Testis (tissue), 3 donors: ENCODE data around the gene SMIM30. TPM values are rescaled to one million over a fixed set of nuclear protein-coding genes. Genes with fewer than 3 reads are reported as not detected.
A peak's percentile ranks its signal among the peaks of the same experiment; 100 is the strongest.

ENCODE experiments used
- DNase-seq: peaks from one replicate; pipeline ENCODE4 v3.0.0-alpha.2; 2019
- H3K27ac ChIP-seq, 2 donors: fragments of 200-600 bp; sonication (generic); one replicate each; pipeline ENCODE4 v1.5.1; 2019
- H3K27me3 ChIP-seq: fragments of 200-600 bp; sonication (generic); one replicate; pipeline ENCODE4 v1.5.1; 2019
- H3K36me3 ChIP-seq: fragments of 200-600 bp; sonication (generic); one replicate; pipeline ENCODE4 v1.5.1; 2017; ENCODE audit warnings: low read depth; ENCODE audit errors: missing control alignments
- H3K4me1 ChIP-seq: fragments of 200-600 bp; sonication (generic); one replicate; pipeline ENCODE4 v1.5.1; 2019
- H3K4me3 ChIP-seq, 2 donors: fragments of 200-600 bp; sonication (generic); one replicate each; pipeline ENCODE4 v1.5.1; 2017 to 2019
- H3K9me3 ChIP-seq: fragments of 200-600 bp; sonication (generic); one replicate; pipeline ENCODE4 v1.5.1; 2017
- POLR2A ChIP-seq: fragments of 450-650 bp; IDR thresholded peaks from one replicate; pipeline ENCODE4 v1.6.1; 2017; ENCODE audit warnings: antibody characterized with exemption, mild to moderate bottlenecking, moderate library complexity
- WGBS, 2 donors: methylation state at CpG; one replicate each; pipeline ENCODE4 v1.1.5; 2018; 5-methylcytosine and 5-hydroxymethylcytosine counted together
- intact Hi-C: fragments of 100-400 bp; cut with DNase I; formaldehyde crosslinking; loops from one replicate; pipeline ENCODE4 v1.15.1; 2023; ENCODE audit warnings: low total_unique reads
- polyA plus RNA-seq: library from polyadenylated mRNA; stranded (reverse); fragments of 350-450 nt; fragmentation: Illumina TruSeq; extraction: RNeasy Lipid Tissue Mini Kit (QIAGEN cat#74804); gene quantifications from one replicate; pipeline ENCODE4 v1.2.3, GENCODE V29; 2014; ENCODE audit warnings: low read depth, low replicate concordance; ENCODE audit not compliant: insufficient read depth
- total RNA-seq, 2 donors: library from RNA; depleted of rRNA; stranded (reverse); fragments of >200 nt; gene quantifications; one replicate each; pipeline ENCODE4 v1.2.3, GENCODE V29; 2016
- TF ChIP-seq, protein P1 (sequence below), 3 experiments: fragments of 450-650 bp in 2 of 3; fragments of 200-600 bp in 1 of 3; sonication (generic) in 1 of 3; IDR thresholded peaks; one replicate each; pipeline ENCODE4 v1.5.1; 2016 to 2019; ENCODE audit warnings: antibody characterized with exemption in 3 of 3, mild to moderate bottlenecking in 2 of 3, moderate library complexity in 1 of 3

Gene SMIM30
- total and polyA plus RNA-seq, 3 donors from 2014 or later, result 23.2 to 27.7 (median 25.9) TPM

DNA sequence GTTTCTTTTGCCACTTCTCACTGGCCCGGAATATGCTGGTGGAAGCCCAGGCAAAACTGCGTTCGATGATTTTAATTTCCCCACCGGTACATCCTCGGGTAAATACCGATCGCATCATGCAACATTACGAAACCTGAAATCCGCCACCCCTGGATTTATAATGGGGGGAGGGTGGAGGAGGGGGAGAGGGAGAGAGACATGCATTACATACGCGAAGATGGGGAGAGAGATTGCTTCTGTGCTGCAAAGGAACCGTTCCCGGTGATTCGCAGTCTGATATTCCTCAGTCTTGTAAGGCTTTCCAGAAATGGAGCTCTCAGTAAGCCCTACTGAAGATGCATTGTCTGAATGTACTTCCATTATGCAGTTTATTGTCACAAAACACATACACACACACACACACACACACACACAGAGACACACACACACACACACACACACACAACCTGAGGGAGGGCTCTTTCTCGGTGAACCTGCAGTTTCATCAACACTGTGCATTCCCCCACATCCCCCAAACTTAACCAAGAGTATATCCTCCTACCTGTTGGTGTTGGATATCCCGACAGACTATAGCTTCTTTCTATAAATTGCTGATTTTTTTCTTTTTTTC, 32.5 kb downstream of the SMIM30 start:
- no peak for DNase-seq
- no peak for TF ChIP-seq POLR2A
- TF ChIP-seq, protein P1, sequence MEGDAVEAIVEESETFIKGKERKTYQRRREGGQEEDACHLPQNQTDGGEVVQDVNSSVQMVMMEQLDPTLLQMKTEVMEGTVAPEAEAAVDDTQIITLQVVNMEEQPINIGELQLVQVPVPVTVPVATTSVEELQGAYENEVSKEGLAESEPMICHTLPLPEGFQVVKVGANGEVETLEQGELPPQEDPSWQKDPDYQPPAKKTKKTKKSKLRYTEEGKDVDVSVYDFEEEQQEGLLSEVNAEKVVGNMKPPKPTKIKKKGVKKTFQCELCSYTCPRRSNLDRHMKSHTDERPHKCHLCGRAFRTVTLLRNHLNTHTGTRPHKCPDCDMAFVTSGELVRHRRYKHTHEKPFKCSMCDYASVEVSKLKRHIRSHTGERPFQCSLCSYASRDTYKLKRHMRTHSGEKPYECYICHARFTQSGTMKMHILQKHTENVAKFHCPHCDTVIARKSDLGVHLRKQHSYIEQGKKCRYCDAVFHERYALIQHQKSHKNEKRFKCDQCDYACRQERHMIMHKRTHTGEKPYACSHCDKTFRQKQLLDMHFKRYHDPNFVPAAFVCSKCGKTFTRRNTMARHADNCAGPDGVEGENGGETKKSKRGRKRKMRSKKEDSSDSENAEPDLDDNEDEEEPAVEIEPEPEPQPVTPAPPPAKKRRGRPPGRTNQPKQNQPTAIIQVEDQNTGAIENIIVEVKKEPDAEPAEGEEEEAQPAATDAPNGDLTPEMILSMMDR (IDR thresholded peaks at IDR 0.05), result no peak
- Histone ChIP-seq H3K4me3 (peak overlapping the region in 1 of 2 donors; percentile 45), H3K4me1 (peaks cover 5% of the 10 kb centered on the region), H3K9me3 (no peaks in the 10 kb centered on the region), H3K36me3 (no peaks in the 10 kb centered on the region), H3K27ac (no peak overlapping the region), H3K27me3 (no peaks in the 10 kb centered on the region)
- 20 to 22% methylated on average over 16 of the region's 16 CpGs for WGBS, 2 donors
- intact Hi-C loops, result no loop called here

DNA sequence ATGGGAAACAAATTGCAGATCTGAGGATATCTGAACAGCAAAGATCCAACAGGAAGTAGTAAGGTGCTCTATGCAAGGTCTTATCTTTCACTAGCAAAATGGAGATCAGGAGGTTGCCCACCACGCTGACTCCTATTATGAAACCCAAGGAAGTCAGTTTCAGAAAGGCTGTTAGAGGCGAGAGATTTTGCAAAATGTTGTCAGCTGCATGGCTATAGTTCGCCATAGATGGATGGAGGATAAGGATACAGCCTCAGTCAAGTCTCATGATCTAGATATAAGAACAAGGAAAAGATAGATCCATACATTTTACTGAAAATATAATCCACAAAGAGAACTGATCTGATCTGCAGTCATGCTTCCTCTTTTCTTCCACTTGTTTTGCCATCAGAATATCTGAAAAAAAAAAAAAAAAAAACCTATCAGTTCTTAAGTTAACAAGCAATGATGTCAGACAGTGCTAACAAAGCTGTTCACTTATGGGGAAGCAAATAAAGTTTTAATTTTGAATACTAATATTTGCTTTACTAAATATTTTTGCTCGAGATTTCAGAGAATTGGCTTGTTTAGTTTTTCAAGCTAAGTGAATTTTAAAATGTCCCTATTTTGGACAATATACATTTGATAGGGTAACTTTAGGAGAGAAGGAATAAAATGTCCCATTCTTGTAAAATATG, 33.7 kb downstream of the SMIM30 start:
- peaks cover 5% of the 10 kb centered on the region for H3K4me1 ChIP-seq
- 76 to 94% methylated on average over 4 of the region's 4 CpGs for WGBS, 2 donors
- H3K27me3 ChIP-seq, result no peaks in the 10 kb centered on the region
- no peak for TF ChIP-seq POLR2A
- TF ChIP-seq, protein P1 (IDR thresholded peaks at IDR 0.05), result no peak
- intact Hi-C loops, result no loop called here
- no peak overlapping the region for H3K4me3 ChIP-seq
- DNase-seq, result no peak
- H3K9me3 ChIP-seq, result no peaks in the 10 kb centered on the region
- no peak overlapping the region for H3K27ac ChIP-seq
- H3K36me3 ChIP-seq, result no peaks in the 10 kb centered on the region

DNA sequence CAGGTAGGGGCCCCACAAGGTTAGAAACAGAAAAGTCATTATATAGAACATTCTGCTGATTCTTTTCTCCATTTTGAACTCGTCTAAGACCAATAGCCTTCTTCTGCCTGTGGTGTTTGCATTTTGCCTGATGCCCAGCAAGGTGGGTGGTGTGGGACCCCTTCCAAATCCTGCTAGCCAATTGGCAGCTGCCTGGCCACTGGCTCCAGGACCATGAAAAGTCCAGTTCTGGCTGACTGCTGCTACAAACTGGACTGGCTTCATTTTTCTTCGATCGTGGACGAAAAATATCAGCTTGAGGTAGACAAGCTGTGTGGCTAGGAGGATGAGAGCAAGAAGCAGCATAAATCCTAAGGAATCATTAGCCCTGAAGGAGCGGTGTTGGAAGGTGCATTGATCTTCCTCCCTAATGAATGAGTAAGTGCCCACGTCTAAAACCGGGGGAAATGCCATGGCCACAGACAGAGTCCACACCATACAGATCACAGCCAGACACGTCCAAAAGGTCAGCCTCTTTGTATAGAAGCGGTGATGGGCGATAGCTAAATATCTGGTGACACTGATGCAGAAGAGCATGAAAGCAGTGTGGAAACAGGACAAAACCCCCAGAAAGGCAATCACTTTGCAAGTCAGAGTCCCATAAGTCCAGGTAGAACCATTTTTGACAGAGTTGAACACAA, 34.4 kb downstream of the SMIM30 start:
- Histone ChIP-seq H3K27ac (no peak overlapping the region), H3K36me3 (no peaks in the 10 kb centered on the region), H3K4me3 (no peak overlapping the region), H3K27me3 (no peaks in the 10 kb centered on the region), H3K9me3 (no peaks in the 10 kb centered on the region), H3K4me1 (peaks cover 5% of the 10 kb centered on the region)
- intact Hi-C loops, result no loop called here
- DNase-seq, result no peak
- WGBS, 2 donors, result 77 to 82% methylated on average over 10 of the region's 10 CpGs
- TF ChIP-seq POLR2A, result no peak
- TF ChIP-seq, protein P1 (IDR thresholded peaks at IDR 0.05), result no peak

DNA sequence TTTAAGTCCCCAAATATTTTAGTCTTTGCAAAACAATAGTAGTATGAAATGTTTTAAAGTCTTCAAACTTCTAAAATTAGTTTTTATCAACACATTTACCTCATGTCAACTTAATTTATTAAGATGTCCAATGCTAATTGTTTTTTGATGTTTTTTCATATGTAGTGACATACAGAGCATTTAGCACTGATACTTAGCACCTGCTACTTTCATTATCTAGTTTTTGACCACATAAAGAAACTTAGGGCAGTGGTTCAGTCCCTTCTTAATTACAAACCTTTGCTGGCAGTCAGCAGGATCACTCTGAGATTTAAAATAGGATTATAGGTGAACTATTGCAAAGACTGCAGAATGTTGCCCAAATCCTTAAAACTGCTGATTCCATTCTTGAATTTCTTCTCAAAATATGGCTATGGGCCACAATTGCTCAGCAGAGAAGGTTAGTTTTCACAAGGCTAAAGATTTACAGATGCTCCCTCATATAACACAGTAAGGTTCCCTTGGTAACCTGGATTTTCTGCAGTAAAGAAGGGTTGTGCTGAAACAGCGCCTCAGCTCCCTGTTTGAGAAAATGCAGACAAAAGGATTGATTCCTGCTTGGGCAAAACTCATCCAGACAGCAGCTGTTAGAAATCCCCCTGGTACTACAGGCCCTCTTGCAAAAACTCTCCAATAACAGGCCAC, 35.1 kb downstream of the SMIM30 start:
- 77 to 95% methylated on average over 1 of the region's 1 CpG for WGBS, 2 donors
- Histone ChIP-seq H3K27ac (no peak overlapping the region), H3K9me3 (no peaks in the 10 kb centered on the region), H3K4me1 (peaks cover 5% of the 10 kb centered on the region), H3K27me3 (no peaks in the 10 kb centered on the region), H3K36me3 (no peaks in the 10 kb centered on the region), H3K4me3 (no peak overlapping the region)
- DNase-seq, result no peak
- TF ChIP-seq, protein P1 (IDR thresholded peaks at IDR 0.05), result no peak
- TF ChIP-seq POLR2A, result no peak
- intact Hi-C loops, result no loop called here
